ENCODE measurements around the gene RIMS1. TPM values are rescaled to one million over a fixed set of nuclear protein-coding genes. Genes with fewer than 3 reads are reported as not detected.

RIMS1 gene
- total and polyA plus RNA-seq, 2 donors (not counting 1 experiment from before 2014, with no cell fraction given): not detected

DNA sequence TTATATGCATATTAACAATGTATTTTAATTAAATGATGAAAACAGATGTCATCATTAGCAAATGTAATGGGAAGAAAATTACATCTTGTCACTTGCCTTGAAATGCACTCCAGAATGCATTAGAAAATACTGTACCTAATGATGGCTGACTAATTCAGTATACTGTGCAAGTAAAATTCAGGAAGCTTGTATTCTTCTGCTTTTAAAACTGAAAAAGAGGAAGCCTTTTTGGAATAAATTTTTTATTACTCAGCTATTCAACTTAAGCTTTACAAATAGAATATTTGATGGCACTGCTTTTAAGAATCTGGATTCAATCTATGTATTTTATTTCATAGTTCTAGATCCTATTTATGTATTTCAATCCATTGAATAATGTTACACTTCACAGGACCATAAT is 195.5 kb downstream of the RIMS1 start:
- Mint-ChIP-seq H3K4me3 (no peak overlapping the region), H3K4me1 (no peaks in the 10 kb centered on the region), H3K27ac (no peak overlapping the region), H3K27me3 (peaks cover 14% of the 10 kb centered on the region), H3K9me3 (ENCODE audit: insufficient read depth) (no peaks in the 10 kb centered on the region)
- Histone ChIP-seq H3K9me3 (ENCODE audit: control extremely low read depth in 1 of 3, control insufficient read depth in 2 of 3, insufficient read depth in 1 of 3, low read length in 2 of 3) (no peaks in the 10 kb centered on the region), H4K20me1 (ENCODE audit: control insufficient read depth, insufficient read depth, low read length, poor library complexity, severe bottlenecking) (no peaks in the 10 kb centered on the region), H3K79me2 (ENCODE audit: control insufficient read depth, insufficient read depth, low read length) (no peaks in the 10 kb centered on the region), H3K36me3 (replicated peaks in 1 of 2; ENCODE audit: control extremely low read depth in 1 of 2, control insufficient read depth in 1 of 2, extremely low read depth in 1 of 2, insufficient read depth in 2 of 2, low read length in 1 of 2) (no peaks in the 10 kb centered on the region), H3K27ac (ENCODE audit: low read length in 2 of 2) (no peak overlapping the region), H2AFZ (ENCODE audit: insufficient read depth, low read depth, low read length, poor library complexity, severe bottlenecking) (no peak overlapping the region), H3K4me2 (replicated peaks; ENCODE audit: low read depth, low read length, poor library complexity, severe bottlenecking) (no peak overlapping the region), H3K4me1 (ENCODE audit: control insufficient read depth in 2 of 2, insufficient read depth in 2 of 2, low read length in 2 of 2) (no peaks in the 10 kb centered on the region), H3K4me3 (ENCODE audit: control extremely low read depth in 1 of 5, extremely low read depth in 1 of 5, insufficient read depth in 1 of 5, low read depth in 2 of 5, low read length in 4 of 5) (no peak overlapping the region), H3K9ac (ENCODE audit: low read length) (no peak overlapping the region), H3K27me3 (replicated peaks in 1 of 4; ENCODE audit: control extremely low read depth in 1 of 4, control insufficient read depth in 3 of 4, insufficient read depth in 4 of 4, low read length in 3 of 4) (peaks cover 0 to 2% (median 0%) of the 10 kb centered on the region in 4 experiments)
- no peak for DNase-seq
- no peak for ATAC-seq (ENCODE audit: low read depth)
- no peak for TF ChIP-seq EZH2 (IDR thresholded peaks at IDR 0.05; ENCODE audit: borderline replicate concordance, insufficient read depth, low read depth, low read length, poor library complexity, severe bottlenecking)
- TF ChIP-seq CTCF (IDR thresholded peaks at IDR 0.05): no peak
- intact Hi-C loops (cut with micrococcal nuclease): no loop called here
- ChIA-PET POLR2A (no interaction called here), CTCF (interaction anchor here (0.8 kb wide), 1 partner anchor 22 kb away, joined by 3 read pairs; no protein-coding TSS in a partner anchor)

DNA sequence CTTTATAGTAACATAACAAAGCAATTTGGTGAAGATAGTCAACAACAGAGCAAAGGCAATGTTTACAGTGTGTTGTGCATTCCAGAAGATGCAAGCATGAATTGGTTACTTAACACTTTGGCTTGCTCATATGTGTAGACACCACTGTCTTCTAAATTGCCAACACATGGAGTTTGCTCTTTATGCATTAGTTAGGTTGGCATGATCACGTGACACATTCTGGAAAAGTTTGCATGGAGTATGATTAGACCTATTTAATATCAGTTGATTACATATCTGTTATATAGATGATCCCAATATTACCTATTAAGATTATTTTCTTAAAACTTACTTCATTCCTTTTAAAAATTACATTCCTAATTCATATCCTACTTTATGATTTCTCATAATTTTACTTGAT is 197.6 kb downstream of the RIMS1 start:
- H3K9me3 Mint-ChIP-seq (ENCODE audit: insufficient read depth): no peaks in the 10 kb centered on the region
- no peak overlapping the region for H3K27ac Mint-ChIP-seq
- ChIA-PET CTCF (interaction anchor here (0.9 kb wide), 1 partner anchor 9 kb away, joined by 3 read pairs; no protein-coding TSS in a partner anchor), POLR2A (no interaction called here)
- Histone ChIP-seq H3K4me2 (replicated peaks; ENCODE audit: low read depth, low read length, poor library complexity, severe bottlenecking) (no peak overlapping the region), H3K36me3 (replicated peaks in 1 of 2; ENCODE audit: control extremely low read depth in 1 of 2, control insufficient read depth in 1 of 2, extremely low read depth in 1 of 2, insufficient read depth in 2 of 2, low read length in 1 of 2) (no peaks in the 10 kb centered on the region), H3K9me3 (ENCODE audit: control extremely low read depth in 1 of 3, control insufficient read depth in 2 of 3, insufficient read depth in 1 of 3, low read length in 2 of 3) (no peaks in the 10 kb centered on the region), H3K4me1 (ENCODE audit: control insufficient read depth in 2 of 2, insufficient read depth in 2 of 2, low read length in 2 of 2) (no peaks in the 10 kb centered on the region), H3K79me2 (ENCODE audit: control insufficient read depth, insufficient read depth, low read length) (no peaks in the 10 kb centered on the region), H3K27me3 (replicated peaks in 1 of 4; ENCODE audit: control extremely low read depth in 1 of 4, control insufficient read depth in 3 of 4, insufficient read depth in 4 of 4, low read length in 3 of 4) (no peaks in the 10 kb centered on the region), H3K9ac (ENCODE audit: low read length) (no peak overlapping the region), H3K27ac (ENCODE audit: low read length in 2 of 2) (no peak overlapping the region), H3K4me3 (ENCODE audit: control extremely low read depth in 1 of 5, extremely low read depth in 1 of 5, insufficient read depth in 1 of 5, low read depth in 2 of 5, low read length in 4 of 5) (no peak overlapping the region), H2AFZ (ENCODE audit: insufficient read depth, low read depth, low read length, poor library complexity, severe bottlenecking) (no peak overlapping the region), H4K20me1 (ENCODE audit: control insufficient read depth, insufficient read depth, low read length, poor library complexity, severe bottlenecking) (no peaks in the 10 kb centered on the region)
- intact Hi-C loops (cut with micrococcal nuclease): loop anchor here (2.0 kb wide), 1 partner anchor 551 kb away; no protein-coding TSS in a partner anchor
- ATAC-seq (ENCODE audit: low read depth): no peak
- TF ChIP-seq EZH2 (IDR thresholded peaks at IDR 0.05; ENCODE audit: borderline replicate concordance, insufficient read depth, low read depth, low read length, poor library complexity, severe bottlenecking) (no peak), CTCF (IDR thresholded peaks at IDR 0.05) (no peak)
- DNase-seq: no peak
- H3K27me3 Mint-ChIP-seq: peaks cover 10% of the 10 kb centered on the region
- H3K4me3 Mint-ChIP-seq: no peak overlapping the region
- H3K4me1 Mint-ChIP-seq: no peaks in the 10 kb centered on the region
- WGBS (ENCODE audit: insufficient coverage): no CpG with 5 or more reads among the region's 1 CpG

Data from B cell (primary cell).